Activated naive CD4-positive, alpha-beta T cell treated with Interleukin-2 at 50 U/mL for 16 hours (primary cell): ENCODE data around the gene IPPK.
"Not testable (repeated sequence)": the region's sequence is repeated elsewhere in the genome, so short reads cannot be mapped to it uniquely, and the experiment has no call there.

Source experiments
- DNase-seq: peaks from one replicate; pipeline ENCODE4 v3.0.0-alpha.2; 2020

Gene IPPK

GRCh38 chr9:92612816-92613215 lies 57.1 kb downstream of the IPPK start:
- DNase-seq: no peak

GRCh38 chr9:92612292-92612691 lies 57.6 kb downstream of the IPPK start:
- DNase-seq: no peak

GRCh38 chr9:92611621-92612285 lies 58.2 kb downstream of the IPPK start:
- no peak for DNase-seq

GRCh38 chr9:92610470-92611420 lies 59.2 kb downstream of the IPPK start:
- no peak for DNase-seq

GRCh38 chr9:92608909-92609445 lies 61.0 kb downstream of the IPPK start:
- no peak for DNase-seq

GRCh38 chr9:92608241-92608908 lies 61.6 kb downstream of the IPPK start:
- no peak for DNase-seq

- no peak for DNase-seq
Measured at GRCh38 chr9:92607773-92608172, 62.2 kb downstream of the IPPK start.

GRCh38 chr9:92607088-92607487 lies 62.8 kb downstream of the IPPK start:
- DNase-seq: no peak

GRCh38 chr9:92605224-92605623 lies 64.7 kb downstream of the IPPK start:
- no peak for DNase-seq

GRCh38 chr9:92603990-92604389 lies 65.9 kb downstream of the IPPK start:
- DNase-seq: no peak

GRCh38 chr9:92603100-92603499 lies 66.8 kb downstream of the IPPK start:
- no peak for DNase-seq

GRCh38 chr9:92602413-92602812 lies 67.5 kb downstream of the IPPK start:
- no peak for DNase-seq

- DNase-seq: no peak
Measured at GRCh38 chr9:92601451-92601850, 68.5 kb downstream of the IPPK start.

GRCh38 chr9:92600462-92601261 lies 69.3 kb downstream of the IPPK start:
- no peak for DNase-seq

- no peak for DNase-seq
Measured at GRCh38 chr9:92599938-92600461, 69.9 kb downstream of the IPPK start.

GRCh38 chr9:92598382-92598781 lies 71.5 kb downstream of the IPPK start:
- no peak for DNase-seq

GRCh38 chr9:92595930-92596329 lies 74.0 kb downstream of the IPPK start:
- no peak for DNase-seq

- DNase-seq: not testable (repeated sequence)
Measured at GRCh38 chr9:92595075-92595474, 74.9 kb downstream of the IPPK start.

- no peak for DNase-seq
Measured at GRCh38 chr9:92592946-92593861, 76.7 kb downstream of the IPPK start.

GRCh38 chr9:92592537-92592936 lies 77.4 kb downstream of the IPPK start:
- no peak for DNase-seq

- DNase-seq: no peak
Measured at GRCh38 chr9:92590377-92590776, 79.6 kb downstream of the IPPK start.
